Measurements from ENCODE around the gene BEX2.

DNA sequence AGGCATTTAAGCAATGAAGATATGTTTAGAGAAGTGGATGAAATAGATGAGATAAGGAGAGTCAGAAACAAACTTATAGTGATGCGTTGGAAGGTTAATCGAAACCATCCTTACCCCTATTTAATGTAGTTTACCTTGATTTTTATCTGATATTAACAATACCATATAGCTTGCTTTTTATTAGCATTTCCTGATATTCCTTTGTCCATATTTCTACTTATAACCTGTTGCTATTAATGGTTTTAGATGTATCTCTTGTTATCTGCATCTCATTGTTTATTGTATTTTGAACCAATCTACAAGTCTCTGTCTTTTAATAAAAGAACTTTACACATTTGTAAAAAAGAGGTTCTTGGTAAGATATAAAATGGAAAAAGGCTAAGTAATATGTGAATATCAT lies 47.1 kb upstream of the BEX2 start:
- no peak for TF ChIP-seq POLR2A (IDR thresholded peaks at IDR 0.05; ENCODE audit: low read depth, low read length)
- no peak for TF ChIP-seq TAF1 (IDR thresholded peaks at IDR 0.05; ENCODE audit: low read depth, low read length)
- no peak for TF ChIP-seq POLR2AphosphoS5 (IDR thresholded peaks at IDR 0.05; ENCODE audit: low read depth, low read length)
- TF ChIP-seq PAX5 (IDR thresholded peaks at IDR 0.05; ENCODE audit: insufficient read depth, low read length, severe bottlenecking): no peak
- TF ChIP-seq POU2F2 (IDR thresholded peaks at IDR 0.05; ENCODE audit: low read depth, low read length): no peak
- TF ChIP-seq SPI1 (IDR thresholded peaks at IDR 0.05; ENCODE audit: low read depth, low read length): no peak

Data from GM12891 (cell line).